ENCODE data around the gene DCTN3. TPM values are rescaled to one million over a fixed set of nuclear protein-coding genes. Genes with fewer than 3 reads are reported as not detected.

DCTN3 gene
- total and polyA plus RNA-seq, 2 experiments from 2014 or later = 130 to 148 TPM

DNA sequence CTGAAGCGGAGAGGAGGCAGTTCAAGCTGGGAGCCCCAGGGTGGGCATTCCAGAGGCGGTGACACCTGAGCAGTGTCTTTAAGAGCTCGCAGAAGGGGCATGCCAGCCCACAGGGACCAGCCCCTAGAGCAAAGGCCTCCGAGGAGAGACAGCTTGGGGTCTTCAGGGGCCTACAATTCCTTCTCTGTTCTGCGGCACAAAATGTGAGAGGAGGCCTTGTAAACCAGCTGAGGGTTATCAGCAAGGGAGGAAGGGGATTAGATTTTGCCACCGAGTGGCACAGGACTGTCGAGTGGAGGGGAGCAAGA is 17.8 kb upstream of the DCTN3 start:
- Histone ChIP-seq H4K20me1 (ENCODE audit: insufficient read depth) (no peaks in the 10 kb centered on the region), H3K27ac (peak overlapping the region; percentile 48; the same call in 1 of the 2 replicates), H3K9ac (peak overlapping the region; percentile 85), H3K4me2 (ENCODE audit: unreplicated experiment) (peak overlapping the region; percentile 88), H3K79me2 (ENCODE audit: insufficient read depth) (peaks cover 23% of the 10 kb centered on the region), H3K4me1 (ENCODE audit: insufficient read depth) (peaks cover 9% of the 10 kb centered on the region), H2AFZ (peak overlapping the region; percentile 93), H3K9me2 (ENCODE audit: insufficient read depth) (no peaks in the 10 kb centered on the region), H3K36me3 (ENCODE audit: low read depth) (no peaks in the 10 kb centered on the region), H3F3A (ENCODE audit: insufficient read depth) (no peaks in the 10 kb centered on the region), H3K27me3 (replicated peaks; ENCODE audit: insufficient read depth) (no peaks in the 10 kb centered on the region), H3K4me3 (peak overlapping the region; percentile 79), H3K9me3 (ENCODE audit: low read depth) (no peaks in the 10 kb centered on the region)
- 13 to 16% methylated on average over 7 of the region's 7 CpGs for WGBS, 2 experiments (ENCODE audit: low coverage in 1 of 2, low lambda C conversion rate in 2 of 2, missing lambda C conversion rate in 2 of 2)
- TF ChIP-seq EZH2 (IDR thresholded peaks at IDR 0.05; ENCODE audit: insufficient read depth, poor library complexity, severe bottlenecking) (no peak), EZH2phosphoT487 (IDR thresholded peaks at IDR 0.05; ENCODE audit: insufficient read depth, low read depth) (no peak)
- DNase-seq = no peak
- in situ Hi-C loops (cut with MboI) = no loop called here

- WGBS, 2 experiments (ENCODE audit: low coverage in 1 of 2, low lambda C conversion rate in 2 of 2, missing lambda C conversion rate in 2 of 2) = 1% methylated on average over 57 to 68 of the region's 74 CpGs
- TF ChIP-seq EZH2 (IDR thresholded peaks at IDR 0.05; ENCODE audit: insufficient read depth, poor library complexity, severe bottlenecking) = no peak
- no peak for TF ChIP-seq EZH2phosphoT487 (IDR thresholded peaks at IDR 0.05; ENCODE audit: insufficient read depth, low read depth)
- Histone ChIP-seq H3K79me2 (ENCODE audit: insufficient read depth) (peaks cover 23% of the 10 kb centered on the region), H4K20me1 (ENCODE audit: insufficient read depth) (no peaks in the 10 kb centered on the region), H3K4me1 (ENCODE audit: insufficient read depth) (peaks cover 9% of the 10 kb centered on the region), H3K4me2 (ENCODE audit: unreplicated experiment) (peak within 1 kb of the TSS; percentile 88), H2AFZ (peak within 1 kb of the TSS; percentile 93), H3K36me3 (ENCODE audit: low read depth) (no peaks in the 10 kb centered on the region), H3K9ac (peak within 1 kb of the TSS; percentile 85), H3F3A (ENCODE audit: insufficient read depth) (no peaks in the 10 kb centered on the region), H3K9me2 (ENCODE audit: insufficient read depth) (no peaks in the 10 kb centered on the region), H3K27me3 (replicated peaks; ENCODE audit: insufficient read depth) (no peaks in the 10 kb centered on the region), H3K27ac (peak within 1 kb of the TSS; percentile 48), H3K9me3 (ENCODE audit: low read depth) (no peaks in the 10 kb centered on the region), H3K4me3 (peak within 1 kb of the TSS; percentile 79)
- in situ Hi-C loops (cut with MboI) = no loop called here
- peak; percentile 96 for DNase-seq
Measured at GRCh38 chr9:34637356-34638137, 17.3 kb upstream of the DCTN3 start, which contains the start of gene SIGMAR1. SIGMAR1 (minus strand) TSS chr9:34637787; CDS start chr9:34637697, 90 bp downstream.

- no peaks in the 10 kb centered on the region for H3K36me3 ChIP-seq (ENCODE audit: low read depth)
- no peaks in the 10 kb centered on the region for H3K9me3 ChIP-seq (ENCODE audit: low read depth)
- H3K4me2 ChIP-seq (ENCODE audit: unreplicated experiment) = peak overlapping the region; percentile 88
- peak overlapping the region; percentile 85 for H3K9ac ChIP-seq
- WGBS, 2 experiments (ENCODE audit: low coverage in 1 of 2, low lambda C conversion rate in 2 of 2, missing lambda C conversion rate in 2 of 2) = 3 to 6% methylated on average over 17 to 23 of the region's 23 CpGs
- H2AFZ ChIP-seq = peak overlapping the region; percentile 93
- no peak for TF ChIP-seq EZH2 (IDR thresholded peaks at IDR 0.05; ENCODE audit: insufficient read depth, poor library complexity, severe bottlenecking)
- no peak for TF ChIP-seq EZH2phosphoT487 (IDR thresholded peaks at IDR 0.05; ENCODE audit: insufficient read depth, low read depth)
- H3K27me3 ChIP-seq (replicated peaks; ENCODE audit: insufficient read depth) = no peaks in the 10 kb centered on the region
- H4K20me1 ChIP-seq (ENCODE audit: insufficient read depth) = no peaks in the 10 kb centered on the region
- peak overlapping the region; percentile 48 for H3K27ac ChIP-seq
- H3F3A ChIP-seq (ENCODE audit: insufficient read depth) = no peaks in the 10 kb centered on the region
- in situ Hi-C loops (cut with MboI) = no loop called here
- H3K79me2 ChIP-seq (ENCODE audit: insufficient read depth) = peaks cover 23% of the 10 kb centered on the region
- DNase-seq = no peak
- no peaks in the 10 kb centered on the region for H3K9me2 ChIP-seq (ENCODE audit: insufficient read depth)
- H3K4me3 ChIP-seq = peak overlapping the region; percentile 79
- peaks cover 9% of the 10 kb centered on the region for H3K4me1 ChIP-seq (ENCODE audit: insufficient read depth)
Measured at GRCh38 chr9:34636791-34637355, 16.6 kb upstream of the DCTN3 start.

- Histone ChIP-seq H3K4me3 (no peak overlapping the region), H3K79me2 (ENCODE audit: insufficient read depth) (peaks cover 23% of the 10 kb centered on the region), H4K20me1 (ENCODE audit: insufficient read depth) (no peaks in the 10 kb centered on the region), H3K27me3 (replicated peaks; ENCODE audit: insufficient read depth) (0 out of 2 replicates have a peak, but pooled peaks cover 1% of the 10 kb centered on the region), H3K36me3 (ENCODE audit: low read depth) (no peaks in the 10 kb centered on the region), H3K4me1 (ENCODE audit: insufficient read depth) (peaks cover 9% of the 10 kb centered on the region), H2AFZ (no peak overlapping the region), H3K4me2 (ENCODE audit: unreplicated experiment) (peak overlapping the region; percentile 30), H3K9me2 (ENCODE audit: insufficient read depth) (no peaks in the 10 kb centered on the region), H3K9me3 (ENCODE audit: low read depth) (no peaks in the 10 kb centered on the region), H3K9ac (no peak overlapping the region), H3F3A (ENCODE audit: insufficient read depth) (peaks cover 7% of the 10 kb centered on the region; the same call in 1 of the 2 replicates), H3K27ac (no peak overlapping the region)
- 84 to 89% methylated on average over 14 of the region's 14 CpGs for WGBS, 2 experiments (ENCODE audit: low coverage in 1 of 2, low lambda C conversion rate in 2 of 2, missing lambda C conversion rate in 2 of 2)
- TF ChIP-seq EZH2phosphoT487 (IDR thresholded peaks at IDR 0.05; ENCODE audit: insufficient read depth, low read depth) (no peak), EZH2 (IDR thresholded peaks at IDR 0.05; ENCODE audit: insufficient read depth, poor library complexity, severe bottlenecking) (no peak)
- DNase-seq = no peak
- in situ Hi-C loops (cut with MboI) = no loop called here
Measured at GRCh38 chr9:34635556-34635955, 15.3 kb upstream of the DCTN3 start.

All from GM23248 (cell line).